ENCODE measurements around the gene PTPN1. TPM values are rescaled to one million over a fixed set of nuclear protein-coding genes. Genes with fewer than 3 reads are reported as not detected.

The PTPN1 gene
- total and polyA plus RNA-seq, 2 experiments from 2014 or later, result 16.9 to 26.4 TPM

GRCh38 chr20:50528804-50529351, 18.7 kb downstream of the PTPN1 start:
- peaks cover 14% of the 10 kb centered on the region; the same call in 1 of the 2 replicates for H3K4me1 ChIP-seq (ENCODE audit: insufficient read depth)
- H3K4me3 ChIP-seq, result no peak overlapping the region
- no peaks in the 10 kb centered on the region for H3K9me2 ChIP-seq (ENCODE audit: insufficient read depth)
- no peaks in the 10 kb centered on the region for H3K36me3 ChIP-seq (ENCODE audit: insufficient read depth)
- no peak overlapping the region for H2AFZ ChIP-seq
- peaks cover 4% of the 10 kb centered on the region; the same call in 2 of the 3 replicates for H3K4me1 Mint-ChIP-seq
- TF ChIP-seq CREB1 (CRISPR knock-in tag; IDR thresholded peaks at IDR 0.05; ENCODE audit: low read depth), result no peak
- no peaks in the 10 kb centered on the region for H3K36me3 Mint-ChIP-seq (ENCODE audit: low read depth)
- peaks cover 31% of the 10 kb centered on the region for H4K20me1 ChIP-seq (replicated peaks; ENCODE audit: insufficient read depth)
- peaks cover 2% of the 10 kb centered on the region for H3K27me3 Mint-ChIP-seq (ENCODE audit: insufficient read depth, low read depth, poor library complexity)
- no peak overlapping the region for H3K4me2 ChIP-seq
- H3K9me3 Mint-ChIP-seq, result no peaks in the 10 kb centered on the region
- no peaks in the 10 kb centered on the region for H3F3A ChIP-seq (replicated peaks; ENCODE audit: low read depth)
- H3K79me2 ChIP-seq (replicated peaks; ENCODE audit: insufficient read depth), result peaks cover 96% of the 10 kb centered on the region
- no peak overlapping the region for H3K27ac Mint-ChIP-seq
- no peak overlapping the region for H3K4me3 Mint-ChIP-seq
- DNase-seq (ENCODE audit: low spot score), result no peak
- H3K27me3 ChIP-seq (ENCODE audit: insufficient read depth), result no peaks in the 10 kb centered on the region
- no peak for ATAC-seq
- H3K27ac ChIP-seq (ENCODE audit: low read depth), result no peak overlapping the region

- no peak overlapping the region for H3K4me3 ChIP-seq
Observed at GRCh38 chr20:50532221-50532620, 22.0 kb downstream of the PTPN1 start.

More at GRCh38 chr20:50532221-50532620, 22.0 kb downstream of the PTPN1 start:
- DNase-seq (ENCODE audit: low spot score) (no peak), ATAC-seq (no peak)
- H3K27me3 ChIP-seq (ENCODE audit: insufficient read depth), result no peaks in the 10 kb centered on the region
- H4K20me1 ChIP-seq (replicated peaks; ENCODE audit: insufficient read depth), result peaks cover 17% of the 10 kb centered on the region
- no peaks in the 10 kb centered on the region for H3K36me3 Mint-ChIP-seq (ENCODE audit: low read depth)
- H3K9me2 ChIP-seq (ENCODE audit: insufficient read depth), result no peaks in the 10 kb centered on the region
- peaks cover 2% of the 10 kb centered on the region; the same call in 1 of the 3 replicates for H3K4me1 Mint-ChIP-seq
- H3K27me3 Mint-ChIP-seq (ENCODE audit: insufficient read depth, low read depth, poor library complexity), result peaks cover 5% of the 10 kb centered on the region
- peaks cover 94% of the 10 kb centered on the region for H3K79me2 ChIP-seq (replicated peaks; ENCODE audit: insufficient read depth)
- no peak overlapping the region for H3K27ac ChIP-seq (ENCODE audit: low read depth)
- no peaks in the 10 kb centered on the region for H3K36me3 ChIP-seq (ENCODE audit: insufficient read depth)
- H3K4me3 Mint-ChIP-seq, result no peak overlapping the region
- H3K9me3 Mint-ChIP-seq, result no peaks in the 10 kb centered on the region
- no peak for TF ChIP-seq POLR2AphosphoS5 (IDR thresholded peaks at IDR 0.05; ENCODE audit: low read depth)
- no peak for TF ChIP-seq EZH2 (IDR thresholded peaks at IDR 0.05; ENCODE audit: low read depth, unreplicated experiment)
- TF ChIP-seq ETS1 (IDR thresholded peaks at IDR 0.05), result no peak
- TF ChIP-seq REST (IDR thresholded peaks at IDR 0.05; ENCODE audit: unreplicated experiment), result no peak
- TF ChIP-seq NANOG (IDR thresholded peaks at IDR 0.05; ENCODE audit: borderline replicate concordance), result no peak
- no peak for TF ChIP-seq JUNB (IDR thresholded peaks at IDR 0.05; ENCODE audit: unreplicated experiment)
- TF ChIP-seq ZNF331 (CRISPR knock-in tag; IDR thresholded peaks at IDR 0.05; ENCODE audit: low read depth), result no peak
- no peak for TF ChIP-seq EZH2phosphoT487 (IDR thresholded peaks at IDR 0.05; ENCODE audit: unreplicated experiment)
- no peak for TF ChIP-seq CTCF (conservative IDR thresholded peaks at IDR 0.05; ENCODE audit: low read depth in 2 of 2)
- TF ChIP-seq ZNF114 (CRISPR knock-in tag; IDR thresholded peaks at IDR 0.05), result no peak
- no peak overlapping the region for H2AFZ ChIP-seq
- H3K27ac Mint-ChIP-seq, result no peak overlapping the region
- no peak overlapping the region for H3K4me2 ChIP-seq
- no peaks in the 10 kb centered on the region for H3F3A ChIP-seq (replicated peaks; ENCODE audit: low read depth)
- no peaks in the 10 kb centered on the region for H3K4me1 ChIP-seq (ENCODE audit: insufficient read depth)

Measured in GM23338 (cell line).